ENCODE measurements around the gene NPAS3. TPM values are rescaled to one million over a fixed set of nuclear protein-coding genes. Genes with fewer than 3 reads are reported as not detected.

NPAS3 gene
- total RNA-seq, 2 experiments from 2014 or later, result not detected

DNA sequence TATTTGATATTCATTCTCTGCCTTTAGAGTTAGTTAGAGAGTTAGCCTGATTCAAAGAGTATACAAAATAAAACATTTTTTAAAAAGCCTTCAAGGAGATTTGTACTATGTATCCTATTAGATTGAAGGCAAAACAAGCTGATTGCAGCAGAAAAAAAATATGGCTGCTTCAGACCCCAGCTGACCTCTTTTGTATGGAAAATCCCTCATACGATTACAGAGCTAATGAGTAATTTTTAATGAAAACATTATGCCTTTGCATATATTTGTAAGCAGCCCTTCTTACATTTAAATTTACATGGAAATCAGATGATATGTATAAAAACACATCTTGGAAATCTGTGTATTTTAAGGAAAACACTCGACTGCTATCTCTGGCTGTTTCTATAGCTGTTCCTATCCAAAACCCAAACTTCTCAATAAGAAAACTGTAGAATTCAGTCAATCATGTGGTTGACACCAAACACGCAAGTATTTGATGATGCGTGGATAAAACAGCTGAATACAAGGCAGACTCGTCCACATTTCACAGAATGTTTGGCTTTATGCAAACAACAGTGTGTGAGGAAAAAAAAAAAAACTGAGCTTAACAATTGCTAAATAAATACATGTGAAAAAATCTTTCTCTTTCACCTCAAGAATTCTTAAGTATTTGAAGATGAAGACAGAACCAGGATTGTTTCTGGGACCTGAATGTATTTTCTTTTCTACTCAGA is 736.9 kb downstream of the NPAS3 start:
- H3K4me3 Mint-ChIP-seq, result no peak overlapping the region
- ATAC-seq (no peak), DNase-seq (no peak)
- no peaks in the 10 kb centered on the region for H3K4me1 Mint-ChIP-seq (ENCODE audit: low read depth)
- ChIA-PET CTCF (no interaction called here), POLR2A (no interaction called here)
- intact Hi-C loops (cut with micrococcal nuclease), result no loop called here
- TF ChIP-seq, protein P1, sequence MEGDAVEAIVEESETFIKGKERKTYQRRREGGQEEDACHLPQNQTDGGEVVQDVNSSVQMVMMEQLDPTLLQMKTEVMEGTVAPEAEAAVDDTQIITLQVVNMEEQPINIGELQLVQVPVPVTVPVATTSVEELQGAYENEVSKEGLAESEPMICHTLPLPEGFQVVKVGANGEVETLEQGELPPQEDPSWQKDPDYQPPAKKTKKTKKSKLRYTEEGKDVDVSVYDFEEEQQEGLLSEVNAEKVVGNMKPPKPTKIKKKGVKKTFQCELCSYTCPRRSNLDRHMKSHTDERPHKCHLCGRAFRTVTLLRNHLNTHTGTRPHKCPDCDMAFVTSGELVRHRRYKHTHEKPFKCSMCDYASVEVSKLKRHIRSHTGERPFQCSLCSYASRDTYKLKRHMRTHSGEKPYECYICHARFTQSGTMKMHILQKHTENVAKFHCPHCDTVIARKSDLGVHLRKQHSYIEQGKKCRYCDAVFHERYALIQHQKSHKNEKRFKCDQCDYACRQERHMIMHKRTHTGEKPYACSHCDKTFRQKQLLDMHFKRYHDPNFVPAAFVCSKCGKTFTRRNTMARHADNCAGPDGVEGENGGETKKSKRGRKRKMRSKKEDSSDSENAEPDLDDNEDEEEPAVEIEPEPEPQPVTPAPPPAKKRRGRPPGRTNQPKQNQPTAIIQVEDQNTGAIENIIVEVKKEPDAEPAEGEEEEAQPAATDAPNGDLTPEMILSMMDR (IDR thresholded peaks at IDR 0.05), result no peak
- H3K9me3 Mint-ChIP-seq, result no peaks in the 10 kb centered on the region
- H3K36me3 Mint-ChIP-seq (ENCODE audit: low read depth), result no peaks in the 10 kb centered on the region
- no peak overlapping the region for H3K27ac Mint-ChIP-seq
- H3K27me3 Mint-ChIP-seq, result no peaks in the 10 kb centered on the region

DNA sequence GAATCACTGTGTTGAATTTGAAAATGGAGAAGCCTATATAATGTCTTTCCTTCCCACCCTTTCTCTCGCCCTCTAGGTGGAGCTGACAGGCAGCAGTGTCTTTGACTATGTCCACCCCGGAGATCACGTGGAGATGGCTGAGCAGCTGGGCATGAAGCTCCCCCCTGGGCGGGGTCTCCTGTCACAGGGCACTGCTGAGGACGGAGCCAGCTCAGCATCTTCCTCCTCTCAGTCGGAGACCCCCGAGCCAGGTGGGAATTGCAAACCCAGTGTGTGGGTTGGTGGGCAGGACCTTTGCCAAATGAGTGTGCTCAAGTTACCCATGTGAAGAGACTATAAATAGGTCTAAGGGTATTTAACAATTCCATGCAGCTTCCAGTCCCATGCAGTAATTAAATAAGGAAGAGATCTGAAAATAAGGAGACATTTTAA is 737.5 kb downstream of the NPAS3 start:
- ChIA-PET POLR2A (no interaction called here), CTCF (no interaction called here)
- ATAC-seq (no peak), DNase-seq (no peak)
- no peak overlapping the region for H3K4me3 Mint-ChIP-seq
- no peak overlapping the region for H3K27ac Mint-ChIP-seq
- intact Hi-C loops (cut with micrococcal nuclease), result no loop called here
- no peaks in the 10 kb centered on the region for H3K27me3 Mint-ChIP-seq
- no peaks in the 10 kb centered on the region for H3K4me1 Mint-ChIP-seq (ENCODE audit: low read depth)
- no peaks in the 10 kb centered on the region for H3K36me3 Mint-ChIP-seq (ENCODE audit: low read depth)
- TF ChIP-seq, protein P1 (IDR thresholded peaks at IDR 0.05), result no peak
- no peaks in the 10 kb centered on the region for H3K9me3 Mint-ChIP-seq

DNA sequence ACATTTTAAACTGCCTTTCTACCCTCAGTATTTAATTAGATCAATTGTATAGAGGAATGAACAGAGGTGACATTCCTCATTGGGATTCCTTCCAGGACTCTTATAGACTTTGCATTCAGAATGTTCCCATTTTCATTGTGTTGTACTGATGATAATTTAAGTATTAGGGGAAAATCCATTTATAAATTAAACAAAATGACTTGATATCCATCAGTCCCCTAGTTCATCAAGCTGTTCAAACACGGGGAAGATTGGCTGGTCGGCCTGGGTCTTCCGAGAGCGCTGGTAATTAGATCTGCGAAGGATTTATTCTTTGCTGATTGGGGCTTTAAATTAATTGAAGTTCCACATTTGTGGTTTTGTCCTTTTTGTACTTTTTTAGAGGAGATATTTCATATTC is 738.2 kb downstream of the NPAS3 start:
- Mint-ChIP-seq H3K4me1 (ENCODE audit: low read depth) (no peaks in the 10 kb centered on the region), H3K9me3 (no peaks in the 10 kb centered on the region), H3K27ac (no peak overlapping the region), H3K4me3 (no peak overlapping the region), H3K27me3 (no peaks in the 10 kb centered on the region), H3K36me3 (ENCODE audit: low read depth) (no peaks in the 10 kb centered on the region)
- DNase-seq (no peak), ATAC-seq (no peak)
- intact Hi-C loops (cut with micrococcal nuclease), result no loop called here
- CTCF ChIA-PET, result no interaction called here
- POLR2A ChIA-PET, result no interaction called here
- TF ChIP-seq, protein P1 (IDR thresholded peaks at IDR 0.05), result no peak

DNA sequence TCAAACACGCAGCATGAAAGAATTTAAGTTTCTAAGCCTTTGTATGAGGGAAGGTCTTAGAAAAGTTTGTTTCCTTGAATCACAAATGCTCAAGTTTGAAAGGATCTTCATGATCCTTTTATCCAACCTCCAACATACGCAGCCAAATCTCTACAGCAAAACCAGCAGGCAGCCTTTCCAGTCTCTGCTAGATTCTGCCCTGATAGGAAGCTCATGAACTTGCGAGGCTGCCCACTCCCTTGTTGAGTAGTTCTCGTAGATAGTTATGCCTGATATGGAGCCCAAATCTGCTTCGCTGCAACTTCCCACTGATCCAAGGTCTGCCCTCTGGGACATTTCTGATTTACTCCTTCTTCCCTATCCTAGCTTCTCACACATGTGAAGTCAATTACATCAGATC is 739.3 kb downstream of the NPAS3 start:
- Mint-ChIP-seq H3K27ac (no peak overlapping the region), H3K4me3 (no peak overlapping the region), H3K27me3 (no peaks in the 10 kb centered on the region), H3K4me1 (ENCODE audit: low read depth) (no peaks in the 10 kb centered on the region), H3K36me3 (ENCODE audit: low read depth) (no peaks in the 10 kb centered on the region), H3K9me3 (no peaks in the 10 kb centered on the region)
- intact Hi-C loops (cut with micrococcal nuclease), result no loop called here
- POLR2A ChIA-PET, result no interaction called here
- ATAC-seq (no peak), DNase-seq (no peak)
- TF ChIP-seq, protein P1 (IDR thresholded peaks at IDR 0.05), result no peak
- CTCF ChIA-PET, result no interaction called here

DNA sequence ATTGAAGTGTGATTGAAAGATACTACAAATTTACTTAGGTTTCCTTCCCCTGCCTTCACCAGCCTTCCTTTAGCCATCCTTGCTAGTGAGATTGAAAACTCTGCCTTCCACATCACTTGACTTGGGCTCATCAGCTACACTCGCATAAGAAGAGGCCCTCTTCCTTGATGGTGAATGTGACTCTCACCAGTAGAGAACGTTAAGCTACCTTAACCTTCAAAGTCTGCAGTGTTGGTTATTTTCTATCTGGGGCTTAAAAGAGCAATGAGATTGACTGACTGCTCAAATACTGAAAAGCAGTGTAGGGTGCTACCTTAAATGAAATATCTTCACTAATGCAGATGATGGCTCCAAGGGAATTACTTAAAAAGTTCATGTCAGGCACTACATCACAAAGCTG is 740.3 kb downstream of the NPAS3 start:
- ChIA-PET POLR2A (no interaction called here), CTCF (no interaction called here)
- H3K27ac Mint-ChIP-seq, result no peak overlapping the region
- TF ChIP-seq, protein P1 (IDR thresholded peaks at IDR 0.05), result no peak
- ATAC-seq (no peak), DNase-seq (no peak)
- H3K36me3 Mint-ChIP-seq (ENCODE audit: low read depth), result no peaks in the 10 kb centered on the region
- H3K9me3 Mint-ChIP-seq, result no peaks in the 10 kb centered on the region
- no peaks in the 10 kb centered on the region for H3K27me3 Mint-ChIP-seq
- H3K4me3 Mint-ChIP-seq, result no peak overlapping the region
- intact Hi-C loops (cut with micrococcal nuclease), result no loop called here
- H3K4me1 Mint-ChIP-seq (ENCODE audit: low read depth), result no peaks in the 10 kb centered on the region

Data from activated CD8-positive, alpha-beta T cell treated with anti-CD3 and anti-CD28 coated beads for 36 hours (primary cell).